GM18907 (cell line): ENCODE data around the gene GMIP.

Experiments
- ATAC-seq: cut with Tn5 transposase; IDR thresholded peaks from one replicate; pipeline ENCODE4 v1.9.1; 2021; ENCODE audit warnings: mild to moderate bottlenecking, moderate library complexity; ENCODE audit not compliant: unreplicated experiment

GMIP gene

GRCh38 chr19:19637186-19637522 lies 6.3 kb downstream of the GMIP start:
- no peak for ATAC-seq

GRCh38 chr19:19636573-19637185 lies 6.8 kb downstream of the GMIP start:
- no peak for ATAC-seq

GRCh38 chr19:19635313-19635702 lies 8.1 kb downstream of the GMIP start:
- no peak for ATAC-seq

GRCh38 chr19:19634516-19635312 lies 8.7 kb downstream of the GMIP start:
- no peak for ATAC-seq

- ATAC-seq: no peak
These were observed 9.5 kb downstream of the GMIP start for GRCh38 chr19:19633711-19634515.

- ATAC-seq: no peak
These were observed 10.8 kb downstream of the GMIP start for GRCh38 chr19:19632661-19633060.

- ATAC-seq: no peak
These were observed 12.1 kb downstream of the GMIP start for GRCh38 chr19:19631346-19631745.

GRCh38 chr19:19630426-19630825 lies 13.0 kb downstream of the GMIP start:
- ATAC-seq: no peak

- no peak for ATAC-seq
These were observed 13.4 kb downstream of the GMIP start for GRCh38 chr19:19630062-19630414.

GRCh38 chr19:19628501-19629134 lies 14.8 kb downstream of the GMIP start:
- ATAC-seq: peak; percentile 14

GRCh38 chr19:19627621-19628500 lies 15.6 kb downstream of the GMIP start, which contains the start of gene LPAR2:
TSS of gene LPAR2 (minus strand) at chr19:19628220. CDS start at chr19:19627275, 945 bp downstream.
- peak; percentile 57 for ATAC-seq

- no peak for ATAC-seq
These were observed 16.7 kb downstream of the GMIP start for GRCh38 chr19:19626516-19627472.

- ATAC-seq: no peak
These were observed 19.4 kb downstream of the GMIP start for GRCh38 chr19:19624032-19624570.

GRCh38 chr19:19623383-19623782 lies 20.1 kb downstream of the GMIP start:
- no peak for ATAC-seq

GRCh38 chr19:19619849-19620210 lies 23.6 kb downstream of the GMIP start:
- ATAC-seq: no peak

GRCh38 chr19:19619181-19619848 lies 24.1 kb downstream of the GMIP start:
- no peak for ATAC-seq

- ATAC-seq: peak; percentile 97
These were observed 25.0 kb downstream of the GMIP start, which contains the start of gene PBX4 for GRCh38 chr19:19618219-19619051. TSS of gene PBX4 (minus strand) at chr19:19618687. CDS start at chr19:19618629, 58 bp downstream.
